ENCODE measurements around the gene GALNTL6. TPM values are rescaled to one million over a fixed set of nuclear protein-coding genes. Genes with fewer than 3 reads are reported as not detected.

GALNTL6 gene
- total and polyA plus RNA-seq, 9 of the 15 experiments (the other 6 are each of a cell fraction or from before 2014, with no cell fraction given), result 0.18 to 0.50 (median 0.29) TPM

GRCh38 chr4:172619218-172619617, 806.0 kb downstream of the GALNTL6 start:
- no peaks in the 10 kb centered on the region for H4K20me1 ChIP-seq (replicated peaks; ENCODE audit: control insufficient read depth, insufficient read depth, low read length)
- no peak overlapping the region for H2AFZ ChIP-seq (ENCODE audit: low read depth, low read length)
- ChIA-PET CTCF (ENCODE audit: low intra/inter-chr PET ratio) (no interaction called here), POLR2A (no interaction called here)
- no peak overlapping the region for H3K4me2 ChIP-seq (ENCODE audit: insufficient read depth, low read length)
- no peak overlapping the region for H3K4me3 ChIP-seq
- in situ Hi-C loops (cut with MboI), result no loop called here
- H3K4me1 ChIP-seq (replicated peaks in 1 of 2; ENCODE audit: control insufficient read depth in 2 of 2, insufficient read depth in 2 of 2, low read length in 2 of 2), result no peaks in the 10 kb centered on the region
- no peaks in the 10 kb centered on the region for H3K27me3 ChIP-seq (ENCODE audit: control insufficient read depth in 2 of 2, insufficient read depth in 2 of 2, low read length in 2 of 2)
- BruUV-seq (replicated peaks), result no TSS peak
- no peaks in the 10 kb centered on the region for H3K9me1 ChIP-seq (ENCODE audit: control insufficient read depth, insufficient read depth, low read length)
- no peak for ATAC-seq
- no peaks in the 10 kb centered on the region for H3K9me3 ChIP-seq (replicated peaks; ENCODE audit: control insufficient read depth, insufficient read depth, low read depth, low read length)
- H3K9ac ChIP-seq (ENCODE audit: insufficient read depth in 1 of 2, low read depth in 2 of 2, low read length in 2 of 2), result no peak overlapping the region
- DNase-seq (ENCODE audit: extremely low read depth in 1 of 4, low spot score in 3 of 4), result no peak
- H3K27ac ChIP-seq (ENCODE audit: extremely low read depth, low read depth, low read length), result no peak overlapping the region
- WGBS (ENCODE audit: insufficient coverage, low coverage, missing lambda C conversion rate), result 0% methylated on average over 5 of the region's 5 CpGs
- intact Hi-C loops (cut with micrococcal nuclease), result no loop called here
- no peaks in the 10 kb centered on the region for H3K36me3 ChIP-seq (ENCODE audit: control insufficient read depth, insufficient read depth, low read length)
- H3K79me2 ChIP-seq (ENCODE audit: control insufficient read depth, insufficient read depth, low read length), result no peaks in the 10 kb centered on the region
- no peak for FAIRE-seq
- TF ChIP-seq HNRNPL (IDR thresholded peaks at IDR 0.05; ENCODE audit: low read depth, low read length), result no peak
- TF ChIP-seq CEBPG (CRISPR knock-in tag; IDR thresholded peaks at IDR 0.05), result no peak
- TF ChIP-seq CEBPG (tag; conservative IDR thresholded peaks at IDR 0.05 in 1 of 2, IDR thresholded peaks at IDR 0.05 in 1 of 2), result no peak
- TF ChIP-seq SMARCE1 (IDR thresholded peaks at IDR 0.05), result no peak
- no peak for TF ChIP-seq ADNP (tag; IDR thresholded peaks at IDR 0.05)
- TF ChIP-seq ELK3 (CRISPR knock-in tag; IDR thresholded peaks at IDR 0.05), result no peak
- no peak for TF ChIP-seq HDAC6 (IDR thresholded peaks at IDR 0.05; ENCODE audit: low read depth, low read length)
- TF ChIP-seq ILF3 (IDR thresholded peaks at IDR 0.05; ENCODE audit: borderline replicate concordance), result no peak
- no peak for TF ChIP-seq ATF1 (CRISPR knock-in tag; IDR thresholded peaks at IDR 0.05)
- TF ChIP-seq ATF1 (tag; IDR thresholded peaks at IDR 0.05), result no peak
- TF ChIP-seq ATF6 (CRISPR knock-in tag; IDR thresholded peaks at IDR 0.05), result no peak
- no peak for TF ChIP-seq WHSC1 (IDR thresholded peaks at IDR 0.05; ENCODE audit: low read length)
- TF ChIP-seq KAT7 (CRISPR knock-in tag; IDR thresholded peaks at IDR 0.05; ENCODE audit: borderline replicate concordance), result no peak
- no peak for TF ChIP-seq ZNF165 (CRISPR knock-in tag; IDR thresholded peaks at IDR 0.05; ENCODE audit: borderline replicate concordance)
- no peak for TF ChIP-seq SNIP1 (IDR thresholded peaks at IDR 0.05; ENCODE audit: low read depth)
- no peak for TF ChIP-seq NR3C1 (CRISPR knock-in tag; IDR thresholded peaks at IDR 0.05)
- TF ChIP-seq SMC3 (conservative IDR thresholded peaks at IDR 0.05; ENCODE audit: insufficient read depth, low read depth, low read length), result no peak
- no peak for TF ChIP-seq SRSF7 (optimal IDR thresholded peaks at IDR 0.05; ENCODE audit: low read depth, low read length)
- no peak for TF ChIP-seq CHAMP1 (IDR thresholded peaks at IDR 0.05)

Data from K562 (cell line).